Measurements from ENCODE around the gene AUTS2. TPM values are rescaled to one million over a fixed set of nuclear protein-coding genes. Genes with fewer than 3 reads are reported as not detected.

Gene AUTS2
- total and polyA plus RNA-seq, 2 experiments from 2014 or later = 3.0 to 4.4 TPM

GRCh38 chr7:70165477-70166170 is 567.3 kb downstream of the AUTS2 start:
- H3K9me2 ChIP-seq (ENCODE audit: insufficient read depth) = no peaks in the 10 kb centered on the region
- no peaks in the 10 kb centered on the region for H4K20me1 ChIP-seq (ENCODE audit: insufficient read depth)
- H3K9me3 ChIP-seq (ENCODE audit: low read depth) = no peaks in the 10 kb centered on the region
- no peaks in the 10 kb centered on the region for H3K79me2 ChIP-seq (ENCODE audit: insufficient read depth)
- no peak overlapping the region for H3K9ac ChIP-seq
- H2AFZ ChIP-seq = no peak overlapping the region
- H3F3A ChIP-seq (ENCODE audit: insufficient read depth) = no peaks in the 10 kb centered on the region
- no peaks in the 10 kb centered on the region for H3K36me3 ChIP-seq (ENCODE audit: low read depth)
- H3K27me3 ChIP-seq (replicated peaks; ENCODE audit: insufficient read depth) = 0 out of 2 replicates have a peak, but pooled peaks cover 2% of the 10 kb centered on the region
- no peak overlapping the region for H3K27ac ChIP-seq
- 81 to 86% methylated on average over 7 of the region's 7 CpGs for WGBS, 2 experiments (ENCODE audit: low coverage in 1 of 2, low lambda C conversion rate in 2 of 2, missing lambda C conversion rate in 2 of 2)
- TF ChIP-seq EZH2phosphoT487 (IDR thresholded peaks at IDR 0.05; ENCODE audit: insufficient read depth, low read depth) (no peak), EZH2 (IDR thresholded peaks at IDR 0.05; ENCODE audit: insufficient read depth, poor library complexity, severe bottlenecking) (no peak)
- no peak overlapping the region for H3K4me3 ChIP-seq
- no peaks in the 10 kb centered on the region for H3K4me1 ChIP-seq (ENCODE audit: insufficient read depth)
- no peak for DNase-seq
- H3K4me2 ChIP-seq (ENCODE audit: unreplicated experiment) = no peak overlapping the region
- in situ Hi-C loops (cut with MboI) = no loop called here

DNA sequence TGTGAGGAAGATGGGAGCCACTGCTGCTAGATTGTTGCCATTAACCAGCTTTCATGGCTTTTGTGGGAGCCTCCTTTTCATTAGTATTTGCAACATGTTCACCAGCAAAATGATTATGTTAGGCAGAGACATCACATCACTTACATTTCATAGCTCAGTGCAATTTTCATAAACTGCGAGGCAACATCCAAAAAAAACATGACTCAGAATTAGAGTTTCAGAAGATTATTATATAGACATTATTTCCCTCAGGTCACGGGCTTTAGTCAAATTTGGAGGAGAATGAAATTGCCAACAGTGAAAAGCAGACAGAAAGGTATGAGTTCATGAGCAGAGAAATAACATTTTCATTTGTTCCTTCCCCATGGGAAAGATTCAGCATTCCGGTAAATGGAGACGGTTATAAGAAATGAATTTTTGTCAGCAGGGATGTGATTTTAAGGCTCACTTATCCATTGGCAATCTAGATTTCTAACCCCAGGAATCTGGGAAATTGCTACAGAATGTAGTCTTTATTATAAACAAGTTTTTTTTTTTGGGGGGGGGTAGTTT is 573.2 kb downstream of the AUTS2 start:
- H3F3A ChIP-seq (ENCODE audit: insufficient read depth) = no peaks in the 10 kb centered on the region
- H3K27ac ChIP-seq = no peak overlapping the region
- no peaks in the 10 kb centered on the region for H3K79me2 ChIP-seq (ENCODE audit: insufficient read depth)
- H3K27me3 ChIP-seq (replicated peaks; ENCODE audit: insufficient read depth) = no peaks in the 10 kb centered on the region
- H3K9me3 ChIP-seq (ENCODE audit: low read depth) = no peaks in the 10 kb centered on the region
- no peaks in the 10 kb centered on the region for H3K4me1 ChIP-seq (ENCODE audit: insufficient read depth)
- no peak for TF ChIP-seq EZH2 (IDR thresholded peaks at IDR 0.05; ENCODE audit: insufficient read depth, poor library complexity, severe bottlenecking)
- TF ChIP-seq EZH2phosphoT487 (IDR thresholded peaks at IDR 0.05; ENCODE audit: insufficient read depth, low read depth) = no peak
- H3K4me3 ChIP-seq = no peak overlapping the region
- DNase-seq = no peak
- no peaks in the 10 kb centered on the region for H3K36me3 ChIP-seq (ENCODE audit: low read depth)
- no peak overlapping the region for H3K4me2 ChIP-seq (ENCODE audit: unreplicated experiment)
- WGBS, 2 experiments (ENCODE audit: low coverage in 1 of 2, low lambda C conversion rate in 2 of 2, missing lambda C conversion rate in 2 of 2) = 86 to 88% methylated on average over 4 of the region's 4 CpGs
- in situ Hi-C loops (cut with MboI) = no loop called here
- no peaks in the 10 kb centered on the region for H3K9me2 ChIP-seq (ENCODE audit: insufficient read depth)
- H4K20me1 ChIP-seq (ENCODE audit: insufficient read depth) = no peaks in the 10 kb centered on the region
- no peak overlapping the region for H2AFZ ChIP-seq
- no peak overlapping the region for H3K9ac ChIP-seq

- Histone ChIP-seq H3K9ac (peak overlapping the region; percentile 44; the same call in 1 of the 2 replicates), H3K4me2 (ENCODE audit: unreplicated experiment) (peak overlapping the region; percentile 82), H3K79me2 (ENCODE audit: insufficient read depth) (no peaks in the 10 kb centered on the region), H2AFZ (no peak overlapping the region), H4K20me1 (ENCODE audit: insufficient read depth) (no peaks in the 10 kb centered on the region), H3K4me3 (peak overlapping the region; percentile 47), H3K36me3 (ENCODE audit: low read depth) (no peaks in the 10 kb centered on the region), H3K9me2 (ENCODE audit: insufficient read depth) (no peaks in the 10 kb centered on the region), H3K27me3 (replicated peaks; ENCODE audit: insufficient read depth) (no peaks in the 10 kb centered on the region), H3F3A (ENCODE audit: insufficient read depth) (peaks cover 17% of the 10 kb centered on the region), H3K9me3 (ENCODE audit: low read depth) (no peaks in the 10 kb centered on the region), H3K27ac (peak overlapping the region; percentile 83), H3K4me1 (ENCODE audit: insufficient read depth) (peaks cover 26% of the 10 kb centered on the region)
- peak; percentile 93 for DNase-seq
- TF ChIP-seq EZH2 (IDR thresholded peaks at IDR 0.05; ENCODE audit: insufficient read depth, poor library complexity, severe bottlenecking) (no peak), EZH2phosphoT487 (IDR thresholded peaks at IDR 0.05; ENCODE audit: insufficient read depth, low read depth) (no peak)
- WGBS, 2 experiments (ENCODE audit: low coverage in 1 of 2, low lambda C conversion rate in 2 of 2, missing lambda C conversion rate in 2 of 2) = 39 to 45% methylated on average over 3 of the region's 3 CpGs
- in situ Hi-C loops (cut with MboI) = loop anchor here (25.0 kb wide), 1 partner anchor 510 kb away; no protein-coding TSS in a partner anchor
These were observed 578.9 kb downstream of the AUTS2 start for GRCh38 chr7:70177166-70177565.

DNA sequence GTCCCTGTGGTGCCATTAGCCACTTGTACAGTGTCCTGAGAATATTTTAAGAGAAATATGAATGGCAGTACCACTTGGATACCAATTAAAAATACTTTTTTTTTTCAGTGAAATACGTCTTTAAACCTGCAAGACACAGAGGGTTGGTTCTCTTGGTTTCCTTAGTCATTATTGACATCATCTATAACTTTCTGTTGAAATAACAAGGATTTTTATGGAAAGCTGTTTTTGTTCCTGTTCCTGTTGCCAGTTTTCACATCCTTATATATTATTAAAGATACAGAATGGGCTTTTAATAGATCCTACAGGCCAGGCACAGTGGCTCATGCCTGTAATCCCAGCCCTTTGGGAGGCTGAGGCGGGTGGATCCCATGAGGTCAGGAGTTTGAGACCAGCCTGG is 579.9 kb downstream of the AUTS2 start:
- no peaks in the 10 kb centered on the region for H3K36me3 ChIP-seq (ENCODE audit: low read depth)
- DNase-seq = peak; percentile 42
- no peak overlapping the region for H3K4me3 ChIP-seq
- TF ChIP-seq EZH2 (IDR thresholded peaks at IDR 0.05; ENCODE audit: insufficient read depth, poor library complexity, severe bottlenecking) (no peak), EZH2phosphoT487 (IDR thresholded peaks at IDR 0.05; ENCODE audit: insufficient read depth, low read depth) (no peak)
- H3F3A ChIP-seq (ENCODE audit: insufficient read depth) = peaks cover 17% of the 10 kb centered on the region
- H4K20me1 ChIP-seq (ENCODE audit: insufficient read depth) = no peaks in the 10 kb centered on the region
- H3K4me2 ChIP-seq (ENCODE audit: unreplicated experiment) = no peak overlapping the region
- H3K79me2 ChIP-seq (ENCODE audit: insufficient read depth) = no peaks in the 10 kb centered on the region
- in situ Hi-C loops (cut with MboI) = loop anchor here (25.0 kb wide), 1 partner anchor 509 kb away; no protein-coding TSS in a partner anchor
- no peaks in the 10 kb centered on the region for H3K9me3 ChIP-seq (ENCODE audit: low read depth)
- H3K9ac ChIP-seq = no peak overlapping the region
- WGBS, 2 experiments (ENCODE audit: low coverage in 1 of 2, low lambda C conversion rate in 2 of 2, missing lambda C conversion rate in 2 of 2) = 56 to 58% methylated on average over 2 of the region's 2 CpGs
- H2AFZ ChIP-seq = no peak overlapping the region
- peak overlapping the region; percentile 83 for H3K27ac ChIP-seq
- no peaks in the 10 kb centered on the region for H3K9me2 ChIP-seq (ENCODE audit: insufficient read depth)
- no peaks in the 10 kb centered on the region for H3K27me3 ChIP-seq (replicated peaks; ENCODE audit: insufficient read depth)
- peaks cover 26% of the 10 kb centered on the region for H3K4me1 ChIP-seq (ENCODE audit: insufficient read depth)

Measured in GM23248 (cell line).